Activated T-cell treated with anti-CD3 and anti-CD28 coated beads, Interleukin-2, amount 50 U/mL, for 4 hours (primary cell): Measurements from ENCODE around the gene TEX101. TPM values are rescaled to one million over a fixed set of nuclear protein-coding genes. Genes with fewer than 3 reads are reported as not detected.

Experiments
- ATAC-seq, 2 donors: fragments of 200-7000 bp; cut with Tn5 transposase; one replicate each; pipeline ENCODE4 v1.10.0; 2021
- DNase-seq: peaks from one replicate; pipeline ENCODE4 v3.0.0-alpha.2; 2020
- H3K27me3 Mint-ChIP-seq: one replicate; pipeline ENCODE4 v1.8.0; 2021; ENCODE audit warnings: low read depth, mixed read lengths
- H3K36me3 Mint-ChIP-seq: one replicate; pipeline ENCODE4 v1.8.0; 2022; ENCODE audit warnings: mixed read lengths; ENCODE audit not compliant: insufficient read depth
- H3K4me1 Mint-ChIP-seq: one replicate; pipeline ENCODE4 v1.8.0; 2021; ENCODE audit warnings: low read depth, mixed read lengths
- H3K4me3 Mint-ChIP-seq: one replicate; pipeline ENCODE4 v1.8.0; 2021; ENCODE audit warnings: mild to moderate bottlenecking, moderate library complexity, mixed read lengths
- H3K9me3 Mint-ChIP-seq: one replicate; pipeline ENCODE4 v1.8.0; 2021; ENCODE audit warnings: mixed read lengths
- total RNA-seq, 3 donors: library from RNA; stranded (reverse); gene quantifications; one replicate each; pipeline ENCODE4 v1.2.1, GENCODE V29; 2021

The TEX101 gene
- total RNA-seq, 3 donors from 2014 or later, result not detected

DNA sequence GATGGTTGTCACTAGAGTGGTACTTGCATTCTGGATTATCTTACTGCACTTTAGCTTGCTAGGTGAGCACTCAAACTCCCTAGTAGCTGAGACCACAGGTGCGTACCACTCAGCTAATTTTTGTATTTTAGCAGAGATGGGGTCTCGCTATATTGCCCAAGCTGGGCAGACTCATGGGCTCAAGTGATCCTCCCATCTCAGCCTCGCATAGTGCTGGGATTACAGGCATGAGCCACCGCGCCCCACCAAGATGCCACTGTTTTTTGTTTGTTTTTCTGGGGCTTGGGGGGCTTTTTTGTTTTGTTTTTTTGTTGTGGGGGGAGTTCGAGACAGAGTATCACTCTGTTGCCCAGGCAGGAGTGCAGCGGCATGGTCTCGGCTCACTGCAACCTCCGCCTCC, 33.0 kb downstream of the TEX101 start:
- no peaks in the 10 kb centered on the region for H3K27me3 Mint-ChIP-seq
- ATAC-seq (no peak), DNase-seq (no peak)
- no peaks in the 10 kb centered on the region for H3K9me3 Mint-ChIP-seq
- H3K4me3 Mint-ChIP-seq, result no peak overlapping the region
- H3K36me3 Mint-ChIP-seq, result peaks cover 2% of the 10 kb centered on the region
- H3K4me1 Mint-ChIP-seq, result peaks cover 19% of the 10 kb centered on the region

DNA sequence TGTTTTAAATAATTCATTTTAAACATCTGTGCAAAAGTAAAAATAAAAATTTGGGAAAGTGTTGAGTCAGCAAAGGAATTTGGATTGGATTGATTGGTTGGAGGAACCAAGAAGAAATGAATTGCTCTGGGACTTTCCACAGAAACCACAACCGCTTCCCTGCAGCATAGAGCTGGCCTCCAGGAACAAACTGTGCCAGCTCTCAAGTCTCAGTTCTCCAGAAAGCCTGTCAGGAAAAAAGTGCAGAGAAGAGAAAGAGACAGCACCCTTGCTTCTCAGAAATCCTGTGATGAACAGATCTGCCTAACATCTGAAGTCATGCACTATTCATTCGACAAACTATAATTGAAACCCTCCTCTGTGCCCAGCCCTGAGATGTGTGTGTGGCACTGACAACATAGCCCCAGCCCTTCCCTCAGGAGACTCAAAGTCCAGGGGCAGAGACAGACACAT, 35.9 kb downstream of the TEX101 start:
- ATAC-seq (peak in 1 of 2 donors; percentile 41), DNase-seq (no peak)
- Mint-ChIP-seq H3K27me3 (no peaks in the 10 kb centered on the region), H3K9me3 (no peaks in the 10 kb centered on the region), H3K36me3 (peaks cover 2% of the 10 kb centered on the region), H3K4me3 (no peak overlapping the region), H3K4me1 (peaks cover 15% of the 10 kb centered on the region)

DNA sequence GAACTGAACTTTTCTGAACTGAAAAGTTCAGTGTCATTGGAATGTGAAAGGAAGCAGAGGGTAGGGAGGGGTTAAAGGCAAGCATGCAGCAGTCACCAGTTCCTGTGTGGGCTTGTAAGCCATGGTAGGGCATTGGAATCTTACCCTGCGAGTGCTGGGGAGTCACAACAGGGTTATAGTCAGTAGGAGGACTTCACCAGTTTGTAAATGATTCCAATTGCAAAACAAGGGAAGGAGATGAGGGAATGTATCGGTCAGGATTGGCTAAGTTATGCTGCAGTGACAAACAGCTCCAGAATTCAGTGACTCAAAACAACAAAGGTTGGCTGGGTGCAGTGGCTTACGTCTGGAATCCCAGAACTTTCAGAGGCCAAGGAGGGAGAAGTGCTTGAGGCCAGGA, 37.9 kb downstream of the TEX101 start:
- H3K4me1 Mint-ChIP-seq, result peaks cover 7% of the 10 kb centered on the region
- no peak overlapping the region for H3K4me3 Mint-ChIP-seq
- H3K27me3 Mint-ChIP-seq, result no peaks in the 10 kb centered on the region
- DNase-seq (no peak), ATAC-seq (no peak)
- H3K9me3 Mint-ChIP-seq, result no peaks in the 10 kb centered on the region
- H3K36me3 Mint-ChIP-seq, result peaks cover 2% of the 10 kb centered on the region

DNA sequence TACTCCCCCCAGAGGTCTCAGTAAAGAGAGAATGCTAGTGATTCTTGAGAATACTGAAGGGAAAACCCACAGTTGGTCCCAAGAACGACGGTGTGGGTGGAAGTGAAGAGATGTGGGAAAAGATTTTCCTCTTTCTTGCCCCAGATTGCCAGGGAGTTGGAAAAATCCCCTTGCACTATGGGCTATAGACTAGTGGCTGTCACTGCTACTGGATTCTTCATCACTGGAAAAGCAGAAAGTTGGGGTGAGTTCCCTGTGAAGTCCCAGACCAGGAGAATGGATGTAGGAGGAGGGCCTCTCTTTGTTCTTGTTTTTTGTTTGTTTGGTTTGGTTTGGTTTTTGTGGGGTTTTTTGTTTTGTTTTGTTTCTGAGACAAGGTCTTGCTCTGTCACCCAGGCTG, 39.3 kb downstream of the TEX101 start:
- DNase-seq (no peak), ATAC-seq (no peak)
- no peaks in the 10 kb centered on the region for H3K27me3 Mint-ChIP-seq
- H3K9me3 Mint-ChIP-seq, result no peaks in the 10 kb centered on the region
- H3K4me1 Mint-ChIP-seq, result peaks cover 7% of the 10 kb centered on the region
- H3K4me3 Mint-ChIP-seq, result no peak overlapping the region
- H3K36me3 Mint-ChIP-seq, result peaks cover 2% of the 10 kb centered on the region

DNA sequence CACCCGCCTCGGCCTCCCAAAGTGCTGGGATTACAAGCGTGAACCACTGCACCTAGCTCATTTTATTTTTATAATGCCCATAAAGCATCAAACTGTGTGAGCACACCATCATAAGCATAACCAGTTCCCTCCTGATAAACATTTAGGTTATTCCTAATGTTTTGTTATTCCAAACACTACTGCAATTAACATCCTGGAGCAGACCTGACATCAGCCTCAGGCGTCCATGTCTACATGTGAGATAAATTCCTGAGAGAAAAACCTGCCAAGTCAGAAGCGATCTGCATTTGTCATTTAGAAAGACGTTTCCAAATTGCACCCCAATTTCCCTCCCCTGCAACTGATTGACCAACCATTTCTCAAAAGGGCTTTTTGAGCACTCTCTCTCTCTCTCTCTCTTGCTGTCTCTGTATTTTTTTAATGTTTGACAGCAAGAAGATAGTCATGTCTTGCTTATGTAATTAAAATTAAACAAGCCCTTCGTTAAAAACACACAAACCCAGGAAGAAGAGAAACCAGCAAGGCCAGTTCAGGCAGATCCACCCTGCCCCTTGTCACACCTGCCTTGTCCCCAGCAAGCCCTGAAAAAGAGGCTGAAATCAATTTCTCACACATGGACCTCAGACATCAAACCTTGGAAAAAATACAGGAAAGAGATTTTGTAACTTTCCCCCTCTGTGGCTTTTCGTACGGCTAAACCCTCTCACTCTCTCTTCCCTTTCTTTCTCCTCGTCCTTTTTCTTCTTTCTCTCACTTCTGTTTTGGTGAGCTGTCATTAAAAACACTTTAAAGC, 40.8 kb downstream of the TEX101 start:
- DNase-seq, result no peak
- ATAC-seq, result no peak
- peaks cover 5% of the 10 kb centered on the region for H3K4me1 Mint-ChIP-seq
- H3K4me3 Mint-ChIP-seq, result no peak overlapping the region
- no peaks in the 10 kb centered on the region for H3K9me3 Mint-ChIP-seq
- H3K36me3 Mint-ChIP-seq, result peaks cover 2% of the 10 kb centered on the region
- no peaks in the 10 kb centered on the region for H3K27me3 Mint-ChIP-seq

DNA sequence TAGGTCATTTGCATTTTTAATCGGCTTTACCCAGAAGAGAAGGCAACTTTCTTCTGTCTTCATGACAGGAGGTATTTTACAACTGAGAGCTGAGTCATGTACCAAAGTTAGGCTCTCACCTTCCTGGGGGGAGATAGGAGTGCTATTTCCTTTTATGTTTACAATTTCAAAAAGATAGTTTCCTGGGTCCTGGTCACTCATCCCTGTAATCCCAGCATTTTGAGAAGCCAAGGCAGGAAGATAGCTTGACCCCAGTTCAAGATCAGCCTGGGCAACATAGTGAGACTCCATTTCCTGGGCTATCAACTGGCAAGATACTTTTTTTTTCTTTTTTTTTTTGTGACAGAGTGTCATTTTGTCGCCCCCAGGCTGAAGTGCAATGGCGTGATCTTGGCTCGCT, 43.1 kb downstream of the TEX101 start:
- DNase-seq (no peak), ATAC-seq (no peak)
- Mint-ChIP-seq H3K36me3 (no peaks in the 10 kb centered on the region), H3K9me3 (no peaks in the 10 kb centered on the region), H3K4me3 (no peak overlapping the region), H3K4me1 (peaks cover 13% of the 10 kb centered on the region), H3K27me3 (no peaks in the 10 kb centered on the region)

DNA sequence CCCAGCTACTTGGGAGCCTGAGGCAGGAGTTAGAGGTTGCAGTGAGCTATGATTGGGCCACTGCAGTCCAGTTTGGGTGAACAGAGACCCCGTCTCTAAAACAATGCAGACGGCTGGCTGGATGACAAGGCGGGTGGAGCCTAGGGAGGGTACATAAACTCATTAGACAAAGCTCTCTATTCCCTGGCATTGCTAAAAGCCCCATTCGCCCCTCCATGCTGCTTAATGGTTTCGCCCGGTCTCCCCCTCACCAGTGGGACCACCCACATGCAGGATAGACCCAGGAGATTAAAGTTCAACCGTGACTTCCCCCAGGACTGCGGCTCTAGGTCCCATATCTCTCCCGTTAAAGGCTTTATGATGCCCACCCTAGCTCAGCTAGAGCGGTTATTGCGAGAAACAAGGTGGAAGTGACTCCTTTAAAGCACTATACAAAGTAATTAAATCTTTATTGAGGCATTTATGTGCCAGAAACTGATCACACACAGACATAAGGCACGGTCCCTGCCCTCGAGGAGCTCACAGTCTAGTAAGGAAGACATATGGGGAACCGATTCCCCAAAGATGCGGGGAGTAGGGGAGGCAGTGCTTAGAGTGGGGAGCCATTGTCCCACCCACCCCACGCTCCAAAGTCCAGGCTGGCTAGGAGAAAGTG, 45.8 kb downstream of the TEX101 start:
- H3K27me3 Mint-ChIP-seq, result no peaks in the 10 kb centered on the region
- H3K9me3 Mint-ChIP-seq, result no peaks in the 10 kb centered on the region
- DNase-seq, result no peak
- ATAC-seq, result no peak
- H3K36me3 Mint-ChIP-seq, result no peaks in the 10 kb centered on the region
- no peak overlapping the region for H3K4me3 Mint-ChIP-seq
- H3K4me1 Mint-ChIP-seq, result peaks cover 22% of the 10 kb centered on the region

DNA sequence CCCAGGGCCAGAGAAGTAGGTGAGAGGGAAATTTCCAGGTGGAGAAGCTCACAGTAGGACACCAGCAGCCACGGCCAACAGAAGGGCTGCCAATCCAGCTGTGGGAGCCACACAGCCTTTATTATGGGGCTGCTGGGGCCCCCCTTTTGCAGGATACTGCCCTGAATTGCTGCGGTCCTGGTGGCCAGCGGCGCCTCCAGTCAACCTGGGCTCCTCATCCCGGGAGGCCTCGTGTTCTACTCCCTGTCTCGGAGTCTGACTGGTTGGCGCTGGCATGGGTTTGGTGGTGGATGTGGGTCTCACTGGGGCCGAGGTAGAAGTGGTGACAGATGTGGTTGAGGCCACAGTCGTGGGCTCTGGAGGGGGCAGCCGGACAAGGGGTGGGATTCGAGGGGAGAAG, 46.6 kb downstream of the TEX101 start:
- H3K9me3 Mint-ChIP-seq, result no peaks in the 10 kb centered on the region
- no peaks in the 10 kb centered on the region for H3K27me3 Mint-ChIP-seq
- H3K4me1 Mint-ChIP-seq, result peaks cover 28% of the 10 kb centered on the region
- H3K36me3 Mint-ChIP-seq, result no peaks in the 10 kb centered on the region
- no peak for ATAC-seq
- no peak for DNase-seq
- H3K4me3 Mint-ChIP-seq, result no peak overlapping the region

DNA sequence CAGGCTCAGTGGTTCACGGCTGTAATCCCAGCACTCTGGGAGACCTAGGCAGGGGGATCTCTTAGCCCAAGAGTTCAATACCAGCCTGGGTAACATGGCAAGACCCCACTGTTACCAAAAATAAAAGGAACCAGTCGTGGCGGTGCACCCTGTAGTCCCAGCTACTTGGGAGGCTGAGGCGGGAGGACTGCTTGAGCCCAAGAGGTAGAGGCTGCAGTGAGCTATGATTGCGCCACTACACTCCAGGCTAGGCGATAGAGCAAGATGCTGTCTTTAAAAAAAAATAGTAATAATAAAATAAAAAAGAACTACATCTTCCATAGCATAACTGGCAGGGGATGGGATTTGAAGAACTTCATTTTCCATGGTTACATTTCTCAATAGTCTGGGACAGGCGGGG, 47.7 kb downstream of the TEX101 start:
- no peaks in the 10 kb centered on the region for H3K9me3 Mint-ChIP-seq
- no peak for ATAC-seq
- DNase-seq, result no peak

DNA sequence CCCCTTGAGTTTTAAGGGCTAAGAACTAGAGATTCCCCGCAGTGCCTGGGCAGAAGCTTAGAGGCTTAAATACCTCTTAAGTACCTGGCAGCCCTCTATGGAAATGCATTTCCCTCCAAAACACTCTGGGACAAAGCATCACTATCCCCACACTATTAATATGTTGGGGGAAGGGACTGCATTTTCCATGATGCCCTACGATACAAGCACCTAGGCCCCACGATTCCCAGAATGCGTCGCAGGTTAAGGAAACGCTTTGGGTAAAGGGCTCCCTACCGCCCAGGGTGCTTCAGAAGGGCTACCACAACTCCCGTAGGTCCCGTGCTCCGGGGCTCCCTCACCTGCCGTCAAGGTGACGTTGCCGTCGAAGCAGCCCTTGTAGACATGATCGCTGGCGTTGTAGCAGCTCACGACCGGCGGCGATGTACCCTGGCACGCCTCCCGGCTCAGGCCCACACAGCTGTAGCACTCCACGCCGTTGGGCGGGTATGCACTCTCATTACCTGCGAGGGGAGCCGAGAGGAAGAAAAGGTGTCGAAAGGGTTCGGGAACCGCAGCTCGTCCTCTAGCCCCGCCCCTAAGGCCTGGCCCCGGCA, 48.2 kb downstream of the TEX101 start:
- H3K9me3 Mint-ChIP-seq, result no peaks in the 10 kb centered on the region
- H3K4me1 Mint-ChIP-seq, result peaks cover 36% of the 10 kb centered on the region
- no peak for DNase-seq
- no peaks in the 10 kb centered on the region for H3K36me3 Mint-ChIP-seq
- H3K27me3 Mint-ChIP-seq, result no peaks in the 10 kb centered on the region
- ATAC-seq, result no peak
- H3K4me3 Mint-ChIP-seq, result peak overlapping the region; percentile 91

More for the DNA sequence above, 47.7 kb downstream of the TEX101 start:
- no peaks in the 10 kb centered on the region for H3K36me3 Mint-ChIP-seq
- H3K4me3 Mint-ChIP-seq, result peak overlapping the region; percentile 91
- H3K4me1 Mint-ChIP-seq, result peaks cover 31% of the 10 kb centered on the region
- H3K27me3 Mint-ChIP-seq, result no peaks in the 10 kb centered on the region

DNA sequence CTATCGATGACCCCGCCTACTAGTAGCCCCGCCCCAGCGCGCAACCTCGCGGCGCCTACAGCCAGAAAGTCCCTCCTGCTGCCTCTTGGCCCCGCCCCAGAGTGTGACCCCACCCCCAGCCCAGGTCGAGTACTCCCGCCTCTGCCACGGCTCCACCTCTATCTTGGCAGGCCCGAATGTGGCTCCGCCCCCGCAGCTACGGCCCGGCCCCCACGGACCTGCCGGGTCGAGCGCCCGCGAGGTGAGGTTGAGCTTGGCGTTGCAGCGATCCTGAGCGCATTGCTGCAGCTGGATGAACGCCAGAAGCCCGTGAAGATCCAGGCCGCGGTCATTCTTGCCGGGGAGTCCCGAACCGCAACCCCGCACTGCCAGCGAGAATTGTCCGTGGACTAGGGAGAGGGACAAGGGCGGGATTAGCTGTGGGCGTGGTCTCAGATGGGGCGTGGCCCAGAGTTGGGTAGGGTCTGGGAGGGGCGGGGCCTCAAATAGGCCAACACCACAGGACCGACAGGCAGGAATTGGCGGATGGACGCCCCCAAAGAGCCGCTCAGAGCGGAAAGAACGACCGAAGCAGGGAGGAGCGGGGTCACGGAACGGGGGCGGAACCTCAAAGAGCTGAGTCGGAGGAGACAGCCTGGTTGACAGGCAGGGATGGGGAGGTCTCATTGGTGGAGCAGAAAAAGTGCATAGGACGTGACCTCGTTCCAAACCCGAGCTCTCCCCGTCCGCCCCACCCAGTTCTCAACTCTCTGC, 48.9 kb downstream of the TEX101 start:
- ATAC-seq (peak; percentile 87 to 88), DNase-seq (peak; percentile 100)
- Mint-ChIP-seq H3K9me3 (no peaks in the 10 kb centered on the region), H3K36me3 (no peaks in the 10 kb centered on the region), H3K27me3 (no peaks in the 10 kb centered on the region), H3K4me1 (peaks cover 42% of the 10 kb centered on the region), H3K4me3 (peak overlapping the region; percentile 91)

DNA sequence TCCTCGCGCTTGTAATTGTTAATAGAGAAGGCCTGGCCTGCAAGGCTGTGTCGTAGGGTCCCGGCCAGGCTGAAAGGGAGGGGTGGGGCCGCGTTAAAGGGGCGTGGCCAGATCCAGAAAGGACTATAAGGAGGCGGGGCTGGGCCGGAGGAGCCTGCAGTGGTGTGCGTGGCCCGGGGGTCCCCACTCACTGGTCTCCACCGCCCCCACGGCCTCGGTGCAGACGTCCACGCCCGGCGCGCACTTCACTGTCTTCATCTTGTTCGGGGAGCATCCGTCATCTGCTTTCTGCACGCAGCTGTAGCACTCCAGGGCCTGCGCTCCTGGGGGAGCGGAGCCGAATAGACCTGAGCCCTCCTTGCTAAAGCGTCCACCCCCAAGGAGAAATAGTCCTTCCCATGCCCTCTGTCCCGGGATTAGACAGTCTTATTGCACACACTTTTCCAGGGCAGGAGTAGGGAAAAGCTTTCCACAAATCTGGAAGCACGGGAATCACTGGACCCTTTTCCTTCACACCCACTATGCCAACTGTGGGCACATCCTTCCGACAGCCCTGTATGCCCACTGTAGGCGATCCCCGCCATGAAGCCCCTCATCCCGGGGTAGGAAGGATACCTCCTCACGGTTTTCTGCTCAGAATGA, 49.6 kb downstream of the TEX101 start:
- ATAC-seq, result peak; percentile 40 to 49
- H3K4me1 Mint-ChIP-seq, result peaks cover 49% of the 10 kb centered on the region
- H3K9me3 Mint-ChIP-seq, result no peaks in the 10 kb centered on the region
- H3K36me3 Mint-ChIP-seq, result no peaks in the 10 kb centered on the region
- H3K4me3 Mint-ChIP-seq, result peak overlapping the region; percentile 91
- peak; percentile 68 for DNase-seq
- H3K27me3 Mint-ChIP-seq, result no peaks in the 10 kb centered on the region

DNA sequence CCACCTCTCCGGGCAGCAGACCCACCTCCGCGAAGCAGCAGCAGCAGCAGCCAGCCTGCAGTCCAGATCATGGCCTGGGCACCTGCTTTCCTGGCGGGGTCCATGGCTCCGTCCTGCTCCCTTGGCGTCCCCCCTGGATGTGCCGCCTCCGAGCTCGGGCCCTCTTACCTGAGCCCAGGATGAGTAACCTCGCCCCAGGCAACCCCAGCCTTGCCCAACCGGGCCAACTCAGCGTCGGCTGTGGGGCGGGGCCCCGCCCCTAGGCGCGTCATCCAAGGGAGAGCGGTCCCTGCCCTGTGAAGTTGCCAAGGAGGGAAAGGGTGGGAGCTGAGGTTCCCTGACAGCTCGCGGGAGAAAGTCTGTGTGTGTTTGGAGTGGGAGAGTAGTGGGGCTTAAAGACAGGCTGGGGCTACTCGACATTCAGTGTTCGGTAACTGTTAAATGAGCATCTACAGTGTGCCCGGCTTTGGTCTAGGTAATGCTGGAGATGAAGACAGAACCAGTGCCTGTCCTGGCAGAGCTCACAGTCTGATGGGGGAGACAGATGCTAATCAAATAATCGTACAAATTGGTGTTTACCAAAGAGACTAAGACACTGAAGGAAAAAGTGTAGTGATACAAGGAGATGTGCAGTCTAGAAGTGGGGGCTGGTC, 50.9 kb downstream of the TEX101 start, which contains the start of gene LYPD3:
LYPD3 (minus strand) TSS at position 141 of the 653 bp plus-strand sequence; CDS start at position 104, 37 bp downstream.
- Mint-ChIP-seq H3K36me3 (no peaks in the 10 kb centered on the region), H3K9me3 (no peaks in the 10 kb centered on the region), H3K4me3 (peak within 1 kb of the TSS; percentile 91), H3K27me3 (no peaks in the 10 kb centered on the region), H3K4me1 (peaks cover 57% of the 10 kb centered on the region)
- ATAC-seq, result no peak
- peak; percentile 14 for DNase-seq
